H1 (cell line): Measurements from ENCODE around the gene MAN2A1. TPM values are rescaled to one million over a fixed set of nuclear protein-coding genes. Genes with fewer than 3 reads are reported as not detected.

Source experiments
- CTCF ChIA-PET: fragments of 300-600 bp; sonication (Branson Sonifier 250); formaldehyde crosslinking; loops from one replicate; lab custom pipeline; 2021; ENCODE audit not compliant: partially characterized antibody; lab: Charles Lee
- POLR2A ChIA-PET: fragments of 300-600 bp; sonication (Branson Sonifier 250); formaldehyde crosslinking; loops from one replicate; lab custom pipeline; 2021; ENCODE audit warnings: inconsistent platforms; ENCODE audit not compliant: partially characterized antibody; lab: Charles Lee
- DNase-seq, 2 experiments: peaks; one replicate each; pipeline versions ENCODE4 v3.0.0 to v3.0.0-alpha.2; 2010 to 2022; ENCODE audit warnings: low spot score in 2 of 2, low read depth in 1 of 2, mixed read lengths in 1 of 2
- FAIRE-seq: peaks from 2 replicates; lab custom pipeline; 2011; peaks lifted over from hg19 to GRCh38; lab: Jason Lieb, UNC
- H2AFZ ChIP-seq: 2 replicates; pipeline ENCODE4 v1.8.1; 2012; ENCODE audit warnings: low read length, inconsistent platforms
- H2AK5ac ChIP-seq: 2 replicates; pipeline ENCODE4 v1.6.1; 2013; ENCODE audit warnings: low read depth, low read length
- H2BK120ac ChIP-seq: replicated peaks from 2 replicates; pipeline ENCODE3; 2013; ENCODE audit warnings: low read depth, low read length, inconsistent platforms
- H2BK12ac ChIP-seq: 2 replicates; pipeline ENCODE4 v1.6.1; 2013; ENCODE audit warnings: low read depth, low read length
- H2BK15ac ChIP-seq: 2 replicates; pipeline ENCODE4 v1.6.1; 2013; ENCODE audit warnings: low read length
- H2BK20ac ChIP-seq: 2 replicates; pipeline ENCODE4 v1.6.1; 2013; ENCODE audit warnings: low read length
- H2BK5ac ChIP-seq: 2 replicates; pipeline ENCODE4 v1.6.1; 2013; ENCODE audit warnings: low read depth, low read length
- H3K14ac ChIP-seq: 2 replicates; pipeline ENCODE4 v1.6.1; 2013; ENCODE audit warnings: inconsistent platforms; ENCODE audit not compliant: insufficient read length
- H3K18ac ChIP-seq: 2 replicates; pipeline ENCODE4 v1.6.1; 2013; ENCODE audit warnings: low read length; ENCODE audit errors: extremely low read depth
- H3K23ac ChIP-seq: 2 replicates; pipeline ENCODE4 v1.6.1; 2013; ENCODE audit warnings: inconsistent platforms; ENCODE audit not compliant: insufficient read length
- H3K23me2 ChIP-seq: 2 replicates; pipeline ENCODE4 v1.6.1; 2013; ENCODE audit warnings: low read depth, low read length
- H3K27ac ChIP-seq: 2 replicates; pipeline ENCODE4 v1.6.1; 2011; ENCODE audit warnings: low read depth, low read length, inconsistent platforms
- H3K27me3 ChIP-seq, 4 experiments: replicated peaks in 1 of 4; 1 replicate in 1 of 4; 2 replicates in 3 of 4; pipeline versions ENCODE4 v1.6.1 to v1.8.1; 2011 to 2013; ENCODE audit warnings: low read length in 3 of 4, mild to moderate bottlenecking in 3 of 4, inconsistent platforms in 2 of 4, mixed read lengths in 2 of 4, moderate library complexity in 1 of 4; ENCODE audit not compliant: control insufficient read depth in 3 of 4, insufficient read depth in 3 of 4; ENCODE audit errors: extremely low read depth in 1 of 4
- H3K36me3 ChIP-seq, 4 experiments: 2 replicates each; pipeline versions ENCODE4 v1.6.1 to v1.8.1; 2011 to 2013; ENCODE audit warnings: mild to moderate bottlenecking in 4 of 4, low read length in 3 of 4, moderate library complexity in 2 of 4, control low read depth in 1 of 4, inconsistent platforms in 1 of 4; ENCODE audit not compliant: insufficient read depth in 4 of 4, control insufficient read depth in 2 of 4
- H3K4ac ChIP-seq: replicated peaks from 2 replicates; pipeline ENCODE3; 2013; ENCODE audit warnings: low read length, low read depth, mixed read lengths, inconsistent platforms; ENCODE audit not compliant: insufficient read length
- H3K4me1 ChIP-seq, 4 experiments: replicated peaks in 1 of 4; 1 replicate in 1 of 4; 2 replicates in 3 of 4; pipeline versions ENCODE4 v1.6.1 to v1.8.1; 2011 to 2013; ENCODE audit warnings: low read length in 3 of 4, inconsistent platforms in 2 of 4, mixed read lengths in 1 of 4; ENCODE audit not compliant: insufficient read depth in 4 of 4, control insufficient read depth in 3 of 4
- H3K4me2 ChIP-seq, 2 experiments: 2 replicates each; pipeline versions ENCODE4 v1.6.1 to v1.8.1; 2011 to 2013; ENCODE audit warnings: low read depth in 2 of 2, low read length in 2 of 2, control low read depth in 1 of 2, inconsistent platforms in 1 of 2, mild to moderate bottlenecking in 1 of 2; ENCODE audit not compliant: insufficient read depth in 1 of 2
- H3K4me3 ChIP-seq, 4 experiments: fragments of 200-600, 300-600 bp in 1 of 4; sonication (generic), shearing (Covaris generic), sonication (Bioruptor Twin) in 1 of 4; 2 replicates each; pipeline versions ENCODE4 v1.5.1 to v1.8.1; 2011 to 2016; ENCODE audit warnings: low read length in 4 of 4, low read depth in 3 of 4, control low read depth in 2 of 4, inconsistent platforms in 2 of 4, mild to moderate bottlenecking in 2 of 4, mixed read lengths in 1 of 4, moderate library complexity in 1 of 4; ENCODE audit not compliant: insufficient read depth in 2 of 4; ENCODE audit errors: extremely low read depth in 1 of 4
- H3K56ac ChIP-seq: replicated peaks from 2 replicates; pipeline ENCODE3; 2013; ENCODE audit warnings: low read depth, mild to moderate bottlenecking, mixed read lengths, low read length, inconsistent platforms; ENCODE audit not compliant: insufficient read length
- H3K79me1 ChIP-seq: 2 replicates; pipeline ENCODE4 v1.6.1; 2013; ENCODE audit warnings: low read depth, low read length, control low read depth
- H3K79me2 ChIP-seq, 2 experiments: 2 replicates each; pipeline versions ENCODE4 v1.6.1 to v1.8.1; 2012 to 2013; ENCODE audit warnings: low read length in 2 of 2, mild to moderate bottlenecking in 2 of 2, inconsistent platforms in 1 of 2; ENCODE audit not compliant: insufficient read depth in 2 of 2, control insufficient read depth in 1 of 2
- H3K9ac ChIP-seq, 4 experiments: replicated peaks in 1 of 4; 1 replicate in 1 of 4; 2 replicates in 3 of 4; pipeline versions ENCODE4 v1.6.1 to v1.8.1; 2011 to 2013; ENCODE audit warnings: low read depth in 3 of 4, low read length in 3 of 4, control low read depth in 2 of 4, mild to moderate bottlenecking in 2 of 4, moderate library complexity in 2 of 4, inconsistent platforms in 1 of 4; ENCODE audit errors: extremely low read depth in 1 of 4
- H3K9me3 ChIP-seq, 2 experiments: 2 replicates each; pipeline versions ENCODE4 v1.6.1 to v1.8.1; 2012 to 2013; ENCODE audit warnings: mild to moderate bottlenecking in 2 of 2, moderate library complexity in 2 of 2, control low read depth in 1 of 2, inconsistent platforms in 1 of 2, low read depth in 1 of 2, low read length in 1 of 2, mixed read lengths in 1 of 2; ENCODE audit not compliant: insufficient read depth in 2 of 2
- H4K20me1 ChIP-seq, 2 experiments: replicated peaks in 1 of 2; 2 replicates each; pipeline versions ENCODE3 to v1.8.1; 2011 to 2013; ENCODE audit warnings: inconsistent platforms in 2 of 2, low read length in 2 of 2, mild to moderate bottlenecking in 1 of 2; ENCODE audit not compliant: insufficient read depth in 2 of 2, control insufficient read depth in 1 of 2
- H4K5ac ChIP-seq: 2 replicates; pipeline ENCODE4 v1.6.1; 2013; ENCODE audit warnings: low read length, low read depth, mixed read lengths, inconsistent platforms; ENCODE audit not compliant: insufficient read length
- H4K8ac ChIP-seq: 2 replicates; pipeline ENCODE4 v1.8.0; 2013; ENCODE audit warnings: mild to moderate bottlenecking, moderate library complexity, low read length, inconsistent platforms; ENCODE audit not compliant: insufficient read depth; ENCODE audit errors: extremely low read depth
- H4K91ac ChIP-seq: replicated peaks from 2 replicates; pipeline ENCODE3; 2013; ENCODE audit warnings: low read length, mixed read lengths, inconsistent platforms; ENCODE audit not compliant: insufficient read length
- ASH2L ChIP-seq: fragments of 200-600, 300-600 bp; sonication (generic); IDR thresholded peaks from one replicate; pipeline ENCODE4 v1.7.1; 2017; ENCODE audit warnings: low read length
- CHD2 ChIP-seq: IDR thresholded peaks from 2 replicates; pipeline ENCODE4 v1.6.1; 2012; ENCODE audit warnings: low read length, improper control_type of control experiment
- E2F6 ChIP-seq: IDR thresholded peaks from 2 replicates; pipeline ENCODE4 v1.6.1; 2012; ENCODE audit warnings: inconsistent platforms
- JUN ChIP-seq: IDR thresholded peaks from 2 replicates; pipeline ENCODE4 v1.6.1; 2011; ENCODE audit warnings: low read depth, mild to moderate bottlenecking, improper control_type of control experiment, low read length
- JUND ChIP-seq: IDR thresholded peaks from 2 replicates; pipeline ENCODE4 v1.6.1; 2011; ENCODE audit warnings: mild to moderate bottlenecking, improper control_type of control experiment, low read length
- MAX ChIP-seq: IDR thresholded peaks from 2 replicates; pipeline ENCODE4 v1.6.1; 2012; ENCODE audit warnings: inconsistent platforms
- NRF1 ChIP-seq: IDR thresholded peaks from 2 replicates; pipeline ENCODE4 v1.6.1; 2011; ENCODE audit warnings: mild to moderate bottlenecking, low read depth, low read length, improper control_type of control experiment
- POLR2A ChIP-seq, 2 experiments: IDR thresholded peaks; 1 replicate in 1 of 2; 2 replicates in 1 of 2; pipeline ENCODE4 v1.6.1; 2011; ENCODE audit warnings: low read depth in 2 of 2, low read length in 2 of 2, mild to moderate bottlenecking in 2 of 2; ENCODE audit errors: control extremely low read depth in 1 of 2
- SAP30 ChIP-seq: fragments of 300-600 bp; sonication (generic); IDR thresholded peaks from 2 replicates; pipeline ENCODE4 v1.7.1; 2012; ENCODE audit warnings: low read length, moderate library complexity, mild to moderate bottlenecking, inconsistent platforms; ENCODE audit not compliant: insufficient read depth, insufficient replicate concordance
- SRF ChIP-seq: IDR thresholded peaks from 2 replicates; pipeline ENCODE4 v1.6.1; 2011; ENCODE audit warnings: mild to moderate bottlenecking, low read depth, low read length, moderate library complexity
- TAF1 ChIP-seq: IDR thresholded peaks from 2 replicates; pipeline ENCODE4 v1.6.1; 2011; ENCODE audit warnings: mild to moderate bottlenecking, low read depth, low read length
- TCF12 ChIP-seq: IDR thresholded peaks from 2 replicates; pipeline ENCODE4 v1.6.1; 2011; ENCODE audit warnings: low read depth, mild to moderate bottlenecking, low read length
- WGBS, 2 experiments: shearing (Covaris generic) in 1 of 2; methylation state at CpG; one replicate each; pipeline versions ENCODE4 v1.1.6 to v1.1.7; 2013 to 2015; ENCODE audit warnings: low lambda C conversion rate in 2 of 2, mixed read lengths in 2 of 2, inconsistent platforms in 1 of 2, low coverage in 1 of 2, missing lambda C conversion rate in 1 of 2; ENCODE audit not compliant: insufficient replicate concordance in 2 of 2, insufficient coverage in 1 of 2, insufficient read length in 1 of 2; ENCODE audit errors: extremely low coverage in 1 of 2, missing lambda C conversion rate in 1 of 2; 5-methylcytosine and 5-hydroxymethylcytosine counted together
- polyA plus RNA-seq, 7 experiments: library from polyadenylated mRNA; depleted of rRNA in 3 of 7; stranded (reverse) in 5 of 7; unstranded in 2 of 7; fragments of >200 nt in 5 of 7; fragments of 200-250 nt in 2 of 7; gene quantifications; 1 replicate in 5 of 7; 2 replicates in 1 of 7; 4 replicates in 1 of 7; pipeline versions ENCODE4 v1.2.1 to v1.2.3, GENCODE V29; 2011 to 2013; ENCODE audit warnings: missing spikeins in 2 of 7, mixed read lengths in 2 of 7
- total RNA-seq: library from RNA; stranded (reverse); fragmentation: NEBNext Ultra II Directional; extraction: Animal tissue kit (Norgen Biotek cat#: 25700); gene quantifications from 2 replicates; pipeline ENCODE4 v1.2.1, GENCODE V29; 2021

The MAN2A1 gene
- total and polyA plus RNA-seq, 2 of the 8 experiments (the other 6 are each of a cell fraction or from before 2014, with no cell fraction given) = 29.1 to 102 TPM

GRCh38 chr5:109693535-109694400, 4.0 kb downstream of the MAN2A1 start:
- Histone ChIP-seq H2BK15ac (no peak overlapping the region), H2BK20ac (no peak overlapping the region), H3K9ac (no peak overlapping the region), H2BK12ac (no peak overlapping the region), H3K56ac (no peak overlapping the region), H3K27ac (no peak overlapping the region), H3K4me2 (no peak overlapping the region; a peak in 2 of 4 replicates), H3K4me1 (peaks cover 6 to 24% (median 17%) of the 10 kb centered on the region in 4 experiments; a peak in 5 of 7 replicates), H4K8ac (no peak overlapping the region), H3K23me2 (no peaks in the 10 kb centered on the region; the same call in 1 of the 2 replicates), H3K79me1 (no peaks in the 10 kb centered on the region; the same call in 1 of the 2 replicates), H2BK5ac (no peak overlapping the region), H4K91ac (no peak overlapping the region), H4K5ac (no peak overlapping the region), H3K23ac (no peak overlapping the region), H3K4ac (no peak overlapping the region), H3K18ac (no peak overlapping the region), H2AFZ (no peak overlapping the region), H3K4me3 (peak overlapping the region in 1 of 4 experiments; percentile 36; a peak in 1 of 8 replicates), H4K20me1 (peaks cover 32 to 36% of the 10 kb centered on the region in 2 experiments), H3K79me2 (peaks cover 30 to 84% of the 10 kb centered on the region in 2 experiments), H2AK5ac (no peak overlapping the region), H3K36me3 (no peaks in the 10 kb centered on the region), H2BK120ac (no peak overlapping the region), H3K9me3 (no peaks in the 10 kb centered on the region), H3K27me3 (no peaks in the 10 kb centered on the region), H3K14ac (no peak overlapping the region)
- 91% methylated on average over 6 of the region's 6 CpGs; no CpG with 5 or more reads in 1 of the 2 experiments for WGBS, 2 experiments
- ChIA-PET POLR2A (interaction anchor here (1.4 kb wide), 1 partner anchor 8 kb away, joined by 5 read pairs; no protein-coding TSS in a partner anchor), CTCF (interaction anchor here (0.7 to 1.3 kb wide), 2 partner anchors 12 to 237 kb away, joined by 3 to 4 read pairs; no protein-coding TSS in a partner anchor)
- no peak for FAIRE-seq
- no peak for DNase-seq
- no peak for TF ChIP-seq JUN
- TF ChIP-seq TCF12 = no peak
- no peak for TF ChIP-seq MAX
- TF ChIP-seq POLR2A (IDR thresholded peaks at IDR 0.05; ENCODE audit: control extremely low read depth in 1 of 2, low read depth in 2 of 2, low read length in 2 of 2) = no peak
- TF ChIP-seq ASH2L = no peak
- TF ChIP-seq SRF = no peak
- TF ChIP-seq SAP30 = no peak
- no peak for TF ChIP-seq CHD2
- no peak for TF ChIP-seq JUND
- no peak for TF ChIP-seq NRF1
- TF ChIP-seq E2F6 = no peak
- no peak for TF ChIP-seq TAF1
